ENCODE data around the gene FARP1.

FARP1 gene

DNA sequence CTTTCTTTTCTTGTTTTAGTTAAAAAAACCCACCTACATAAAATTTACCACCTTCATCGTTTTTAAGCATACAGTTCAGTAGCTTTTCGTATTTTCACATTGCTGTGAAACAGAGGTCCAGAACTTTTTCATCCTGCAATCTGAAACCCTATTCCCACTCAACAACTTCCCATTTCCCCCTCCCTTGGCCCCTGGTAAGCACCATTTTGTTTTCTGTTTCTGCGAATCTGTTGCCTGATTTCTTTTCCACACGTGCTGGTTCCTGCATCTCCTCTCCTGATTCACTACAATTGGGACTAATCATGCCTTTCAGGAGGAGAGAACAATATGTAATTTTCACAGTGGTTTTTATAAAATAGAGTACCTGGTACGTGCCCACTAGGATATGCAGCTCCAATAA lies 183.4 kb downstream of the FARP1 start:
- no peak for TF ChIP-seq CTCF (IDR thresholded peaks at IDR 0.05; ENCODE audit: control insufficient read depth, extremely low read depth, insufficient read depth)
- DNase-seq (ENCODE audit: low read depth), result no peak
- H3K4me3 ChIP-seq (ENCODE audit: low read depth, low read length), result no peak overlapping the region

- no peak for DNase-seq (ENCODE audit: low read depth)
- H3K4me3 ChIP-seq (ENCODE audit: low read depth, low read length), result no peak overlapping the region
- no peak for TF ChIP-seq CTCF (IDR thresholded peaks at IDR 0.05; ENCODE audit: control insufficient read depth, extremely low read depth, insufficient read depth)
Observed at GRCh38 chr13:98327371-98328270, 184.7 kb downstream of the FARP1 start.

DNA sequence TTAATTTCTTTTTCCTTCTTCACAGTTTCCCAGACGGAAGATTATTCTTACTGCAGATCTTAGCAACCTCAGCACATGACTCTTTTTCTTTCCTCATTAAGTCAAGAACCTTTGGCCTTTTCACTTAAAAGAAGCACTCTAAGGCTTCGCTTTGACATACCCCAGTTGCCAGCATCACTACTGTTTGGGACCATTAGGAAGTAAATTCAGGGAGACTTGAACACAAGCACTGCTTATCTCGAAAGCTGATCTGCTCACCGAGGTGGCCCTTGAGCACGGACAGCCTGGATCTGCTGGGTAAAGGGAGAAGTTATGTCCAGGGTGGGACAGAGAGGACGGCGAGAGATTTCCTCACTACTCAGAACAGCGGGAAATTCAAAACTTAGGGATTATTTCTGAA lies 185.6 kb downstream of the FARP1 start:
- no peak overlapping the region for H3K4me3 ChIP-seq (ENCODE audit: low read depth, low read length)
- no peak for DNase-seq (ENCODE audit: low read depth)
- no peak for TF ChIP-seq CTCF (IDR thresholded peaks at IDR 0.05; ENCODE audit: control insufficient read depth, extremely low read depth, insufficient read depth)

GRCh38 chr13:98332222-98332621 lies 189.3 kb downstream of the FARP1 start:
- TF ChIP-seq CTCF (IDR thresholded peaks at IDR 0.05; ENCODE audit: control insufficient read depth, extremely low read depth, insufficient read depth), result no peak
- DNase-seq (ENCODE audit: low read depth), result no peak
- no peak overlapping the region for H3K4me3 ChIP-seq (ENCODE audit: low read depth, low read length)

DNA sequence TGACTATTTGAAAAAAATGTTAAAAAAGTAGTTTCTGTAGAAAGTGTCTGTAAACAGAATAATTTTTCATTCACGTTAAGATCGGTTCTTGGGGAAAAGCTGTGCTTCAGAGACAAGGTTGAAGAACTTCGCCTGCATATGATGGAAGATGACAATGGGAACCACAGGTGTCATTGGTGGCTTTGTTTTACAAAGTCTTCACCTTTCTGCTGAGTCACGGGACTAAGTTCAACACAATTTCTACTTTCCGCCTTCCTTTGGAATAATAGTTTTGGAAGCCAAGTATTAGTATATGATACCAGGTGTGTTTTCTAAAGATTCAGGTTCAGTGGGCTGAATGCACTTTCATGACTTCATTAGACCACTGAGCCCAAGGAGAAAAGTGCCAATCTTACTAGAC lies 189.8 kb downstream of the FARP1 start:
- H3K4me3 ChIP-seq (ENCODE audit: low read depth, low read length), result no peak overlapping the region
- no peak for DNase-seq (ENCODE audit: low read depth)
- no peak for TF ChIP-seq CTCF (IDR thresholded peaks at IDR 0.05; ENCODE audit: control insufficient read depth, extremely low read depth, insufficient read depth)

DNA sequence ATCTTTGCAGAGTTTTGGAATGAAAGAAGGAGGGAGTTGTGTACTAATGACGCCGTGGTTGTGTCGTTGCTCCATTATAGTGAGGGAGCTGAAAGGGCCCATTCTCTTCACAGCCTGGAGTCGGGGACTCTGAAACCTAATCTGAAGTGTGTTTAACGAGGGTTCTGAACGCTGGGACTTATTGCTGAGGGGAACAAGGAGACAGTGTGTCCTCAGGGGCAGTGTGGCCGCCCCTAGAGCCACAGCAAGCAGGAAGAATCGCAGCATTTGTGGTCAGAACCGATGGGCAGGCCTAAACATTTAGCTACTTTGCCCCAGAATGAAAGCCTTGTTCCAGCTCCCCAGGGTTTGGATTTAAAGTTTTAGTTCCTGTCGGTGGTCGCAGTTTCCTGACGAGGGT lies 190.6 kb downstream of the FARP1 start:
- no peak for DNase-seq (ENCODE audit: low read depth)
- no peak for TF ChIP-seq CTCF (IDR thresholded peaks at IDR 0.05; ENCODE audit: control insufficient read depth, extremely low read depth, insufficient read depth)
- H3K4me3 ChIP-seq (ENCODE audit: low read depth, low read length), result no peak overlapping the region

All from LNCaP clone FGC (cell line).